ENCODE measurements around the gene ESRRA.

ESRRA gene

DNA sequence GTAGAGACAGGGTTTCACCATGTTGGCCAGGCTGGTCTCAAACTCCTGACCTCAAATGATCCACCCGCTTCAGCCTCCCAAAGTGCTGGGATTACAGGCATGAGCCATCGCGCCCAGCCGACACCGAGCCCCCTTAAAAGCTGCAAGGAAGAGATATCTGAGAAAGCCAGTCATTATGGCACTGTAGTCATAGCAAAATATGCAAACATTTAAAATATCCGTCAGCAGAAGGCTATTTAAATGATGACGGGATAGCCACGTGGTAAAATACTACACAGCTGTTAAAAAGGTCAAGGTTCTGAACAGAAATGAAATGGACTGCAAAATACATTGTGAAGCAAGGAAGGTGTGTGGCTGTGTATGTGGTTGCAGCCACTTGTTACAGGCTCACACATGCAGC, 28.2 kb downstream of the ESRRA start:
- DNase-seq, result no peak

DNA sequence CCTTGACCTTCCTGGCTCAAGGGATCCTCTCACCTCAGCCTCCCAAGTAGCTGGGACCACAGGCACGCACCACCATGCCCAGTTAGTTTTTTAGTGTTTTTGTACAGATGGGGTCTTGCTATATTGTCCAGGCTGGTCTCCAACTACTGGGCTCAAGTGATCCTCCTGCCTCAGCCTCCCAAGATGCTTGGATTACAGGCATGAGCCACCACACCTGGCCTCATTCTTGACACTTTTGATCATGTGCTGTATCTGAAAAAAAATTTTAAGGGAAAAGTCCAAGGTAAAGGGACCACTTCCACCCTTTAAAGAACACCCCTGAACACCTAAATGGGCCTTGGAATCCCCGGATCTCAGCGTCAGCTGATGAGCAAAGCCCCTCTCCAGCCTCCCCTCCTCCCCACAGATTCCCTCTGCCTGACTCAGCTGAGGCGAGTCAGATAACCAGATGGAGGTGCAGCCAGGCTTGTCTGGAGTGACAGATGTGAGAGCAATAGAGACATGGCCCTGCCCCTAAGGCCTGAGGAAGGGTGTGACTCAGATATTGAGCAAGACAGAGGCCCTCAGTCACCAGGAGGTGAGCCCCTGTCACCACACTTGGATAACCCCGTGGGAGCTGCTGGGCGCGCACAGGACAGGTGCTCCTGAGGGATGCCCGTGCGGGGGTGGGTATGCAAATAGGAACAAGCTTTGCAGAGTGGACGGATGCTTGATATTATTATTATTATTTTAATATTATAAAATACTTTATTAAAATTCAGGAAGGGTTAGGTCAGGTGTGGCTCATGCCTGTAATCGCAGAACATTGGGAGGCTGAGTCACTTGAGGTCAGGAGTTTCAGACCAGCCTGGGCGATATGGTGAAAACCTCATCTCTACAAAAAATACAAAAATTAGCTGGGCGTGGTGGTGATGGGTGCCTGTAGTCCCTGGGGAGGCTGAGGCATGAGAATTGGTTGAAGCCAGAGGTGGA, 29.7 kb downstream of the ESRRA start:
- peak; percentile 85 for DNase-seq

DNA sequence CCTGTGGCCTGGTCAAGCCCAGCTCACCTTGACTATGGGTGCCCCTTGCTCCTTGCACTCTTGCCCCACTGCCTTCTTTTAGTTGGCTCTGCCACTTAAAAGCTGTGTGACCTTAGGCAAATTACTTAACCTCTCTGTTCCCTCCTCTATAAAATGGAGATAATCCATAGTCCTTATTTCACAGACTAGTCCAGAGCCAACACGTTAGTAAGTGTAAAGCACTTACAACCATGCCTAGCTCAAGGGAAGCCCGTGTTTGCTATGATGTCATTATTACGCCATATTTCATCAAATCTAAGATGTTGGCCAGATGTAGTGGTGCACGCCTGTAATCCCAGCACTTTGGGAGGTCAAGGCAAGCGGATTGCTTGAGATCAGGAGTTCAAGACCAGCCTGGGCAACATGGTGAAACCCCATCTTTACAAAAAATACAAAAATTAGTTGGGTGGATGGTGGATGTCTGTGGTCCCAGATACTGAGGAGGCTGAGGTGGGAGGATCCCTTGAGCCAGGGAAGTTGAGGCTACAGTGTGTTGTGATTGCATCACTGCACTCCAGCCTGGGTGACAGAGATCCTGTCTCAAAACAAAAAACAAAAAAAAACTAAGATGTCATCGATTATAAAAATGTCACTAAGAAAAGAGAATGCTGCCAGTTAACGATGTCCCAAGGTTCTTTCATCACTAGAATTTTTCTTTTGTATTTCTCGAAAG, 32.4 kb downstream of the ESRRA start:
- no peak for DNase-seq

DNA sequence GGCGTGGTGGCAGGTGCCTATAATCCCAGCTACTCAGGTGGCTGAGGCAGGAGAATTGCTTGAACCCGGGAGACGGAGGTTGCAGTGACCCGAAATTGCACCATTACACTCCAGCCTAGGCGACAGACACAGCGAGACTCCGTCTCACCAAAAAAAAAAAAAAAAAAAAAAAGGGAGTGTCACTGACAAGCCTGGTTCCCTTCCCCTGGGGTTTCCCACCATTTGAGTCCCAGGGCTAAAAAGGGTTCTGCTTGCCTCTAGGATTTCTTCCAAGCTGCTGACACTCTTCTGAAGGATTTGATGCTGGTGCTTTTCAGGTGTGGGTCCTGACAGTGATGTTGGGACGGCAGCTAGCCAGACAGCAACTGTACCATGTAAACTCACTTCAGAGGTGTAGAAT, 33.4 kb downstream of the ESRRA start:
- DNase-seq, result no peak

DNA sequence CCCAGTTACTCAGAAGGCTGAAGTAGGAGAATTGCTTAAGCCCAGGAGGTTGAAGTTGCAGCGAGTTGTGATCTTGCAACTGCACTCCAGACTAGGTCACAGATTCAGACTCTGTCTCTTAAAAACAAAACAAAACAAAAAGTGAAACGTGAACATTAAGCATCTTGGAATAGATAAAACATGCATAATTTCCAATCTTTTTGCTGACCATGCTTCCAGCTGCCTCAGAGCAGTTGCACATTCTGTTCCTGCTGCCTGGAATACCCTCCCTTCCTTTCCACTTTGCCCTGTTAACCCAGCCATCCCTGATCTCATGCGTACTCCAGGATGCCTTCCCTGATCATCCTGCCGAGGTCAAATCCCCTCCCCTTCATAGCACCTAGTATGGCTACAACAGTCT, 34.0 kb downstream of the ESRRA start:
- DNase-seq, result no peak

DNA sequence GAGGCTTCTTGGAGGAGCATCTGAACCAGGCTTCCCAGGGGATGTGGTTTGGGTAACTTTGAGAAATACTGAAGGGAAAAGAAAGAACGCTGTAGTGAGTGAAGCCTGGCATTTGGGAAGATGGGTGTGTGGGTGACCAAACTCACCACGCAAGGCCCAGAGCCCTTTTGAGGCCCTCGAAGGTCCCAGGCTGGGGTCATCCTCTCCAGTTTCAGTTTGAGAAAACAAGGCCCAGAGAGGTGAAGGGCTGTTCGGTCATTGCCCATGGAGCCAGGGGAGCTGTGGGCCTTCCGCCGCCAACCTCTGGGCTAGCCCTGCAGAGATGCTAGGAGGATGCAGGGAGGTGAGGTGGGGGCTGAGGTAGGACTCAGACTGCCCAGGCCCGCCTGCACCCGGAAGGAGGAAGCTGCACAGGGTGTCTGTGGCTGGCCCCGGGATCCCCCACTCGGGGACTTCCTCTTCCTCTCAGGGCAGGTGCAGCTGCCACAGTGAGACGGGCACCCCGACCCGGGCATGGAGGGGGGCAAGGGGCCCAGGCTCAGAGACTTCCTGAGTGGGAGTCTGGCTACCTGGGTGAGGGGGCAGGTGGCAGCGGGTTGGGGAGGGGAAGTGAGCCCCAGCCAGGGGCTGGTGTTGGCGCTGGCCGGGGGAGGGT, 34.6 kb downstream of the ESRRA start, which contains the start of gene CCDC88B:
Gene CCDC88B, plus strand, starts transcription at position 451 of the 655 bp plus-strand sequence. Its CDS starts 63 bp downstream, at position 514.
- DNase-seq, result no peak

DNA sequence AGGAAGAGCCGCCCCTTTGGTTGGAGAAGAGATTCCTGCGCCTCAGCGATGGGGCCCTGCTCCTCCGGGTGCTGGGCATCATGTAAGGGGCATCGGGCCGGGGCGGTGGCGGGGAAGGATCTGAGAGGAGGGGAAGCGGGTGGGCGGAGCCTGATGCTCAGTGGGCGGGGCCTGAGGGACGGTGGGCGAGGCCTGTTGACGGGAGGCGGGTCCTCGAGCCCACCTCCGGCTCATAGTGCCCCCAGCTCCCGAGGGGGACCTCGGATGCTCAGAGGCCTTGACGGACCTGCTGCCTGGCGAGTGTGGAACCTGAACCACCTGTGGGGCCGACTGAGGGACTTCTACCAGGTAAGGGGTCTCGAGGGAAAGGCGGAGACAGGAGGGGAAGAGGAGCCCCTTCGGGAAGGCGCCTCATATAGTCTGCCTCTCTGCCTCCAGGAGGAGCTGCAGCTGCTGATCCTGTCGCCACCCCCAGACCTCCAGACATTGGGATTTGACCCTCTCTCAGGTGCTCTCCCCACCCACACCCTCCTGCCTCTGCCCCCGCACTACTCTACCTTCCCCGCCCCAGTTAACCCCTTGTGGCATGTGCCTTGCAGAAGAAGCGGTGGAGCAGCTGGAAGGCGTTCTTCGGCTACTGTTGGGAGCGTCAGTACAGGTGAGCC, 35.5 kb downstream of the ESRRA start:
- no peak for DNase-seq

DNA sequence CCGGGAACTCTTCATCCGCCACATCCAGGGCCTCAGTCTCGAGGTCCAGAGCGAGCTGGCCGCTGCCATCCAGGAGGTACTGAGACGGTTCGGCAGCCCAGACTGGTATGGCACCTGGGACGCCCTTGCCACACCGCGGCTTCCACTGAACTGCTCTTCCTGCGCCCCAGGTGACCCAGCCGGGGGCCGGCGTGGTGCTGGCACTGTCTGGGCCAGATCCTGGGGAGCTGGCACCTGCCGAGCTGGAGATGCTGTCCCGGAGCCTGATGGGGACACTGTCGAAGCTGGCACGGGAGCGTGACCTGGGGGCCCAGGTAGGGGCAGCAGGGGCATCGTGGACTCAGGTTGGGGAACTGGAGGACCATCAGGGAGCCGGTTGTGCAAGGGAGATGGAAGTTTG, 36.1 kb downstream of the ESRRA start:
- DNase-seq, result no peak

DNA sequence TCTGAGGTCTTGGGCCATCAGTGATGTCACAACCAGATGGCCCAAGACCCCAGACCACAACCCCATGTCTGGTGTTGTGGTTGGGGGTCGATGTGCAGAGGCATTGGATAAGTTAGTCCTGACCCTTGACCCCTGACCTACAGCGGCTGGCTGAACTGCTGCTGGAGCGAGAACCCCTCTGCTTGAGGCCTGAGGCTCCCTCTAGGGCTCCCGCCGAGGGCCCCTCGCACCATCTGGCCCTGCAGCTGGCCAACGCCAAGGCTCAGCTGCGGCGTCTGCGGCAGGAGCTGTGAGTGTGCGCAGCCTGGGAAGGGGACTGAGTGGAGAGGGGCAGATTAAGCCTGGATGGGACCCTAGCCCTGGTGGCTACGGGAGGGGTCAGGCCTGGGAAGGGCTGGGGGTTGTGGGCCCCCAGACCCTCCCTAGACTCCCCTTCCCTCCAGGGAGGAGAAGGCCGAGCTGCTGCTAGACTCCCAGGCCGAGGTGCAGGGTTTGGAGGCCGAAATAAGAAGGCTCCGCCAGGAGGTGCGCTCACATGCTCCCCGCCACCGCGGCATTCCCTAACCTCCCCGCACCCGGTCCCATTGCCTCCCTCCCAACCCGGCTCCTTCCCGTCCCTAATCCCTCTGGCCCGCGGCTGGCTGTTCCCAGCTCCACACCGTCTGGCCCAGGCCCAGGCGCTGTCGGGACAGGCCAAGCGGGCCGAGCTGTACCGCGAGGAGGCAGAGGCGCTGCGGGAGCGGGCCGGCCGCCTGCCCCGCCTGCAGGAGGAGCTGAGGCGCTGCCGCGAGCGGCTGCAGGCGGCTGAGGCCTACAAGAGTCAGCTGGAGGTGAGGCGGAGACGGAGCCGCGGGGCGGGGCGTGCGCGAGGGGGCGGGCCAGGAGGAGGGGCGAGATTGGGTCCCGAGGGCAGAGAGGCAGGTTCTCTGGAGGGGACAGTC, 36.8 kb downstream of the ESRRA start:
- no peak for DNase-seq

DNA sequence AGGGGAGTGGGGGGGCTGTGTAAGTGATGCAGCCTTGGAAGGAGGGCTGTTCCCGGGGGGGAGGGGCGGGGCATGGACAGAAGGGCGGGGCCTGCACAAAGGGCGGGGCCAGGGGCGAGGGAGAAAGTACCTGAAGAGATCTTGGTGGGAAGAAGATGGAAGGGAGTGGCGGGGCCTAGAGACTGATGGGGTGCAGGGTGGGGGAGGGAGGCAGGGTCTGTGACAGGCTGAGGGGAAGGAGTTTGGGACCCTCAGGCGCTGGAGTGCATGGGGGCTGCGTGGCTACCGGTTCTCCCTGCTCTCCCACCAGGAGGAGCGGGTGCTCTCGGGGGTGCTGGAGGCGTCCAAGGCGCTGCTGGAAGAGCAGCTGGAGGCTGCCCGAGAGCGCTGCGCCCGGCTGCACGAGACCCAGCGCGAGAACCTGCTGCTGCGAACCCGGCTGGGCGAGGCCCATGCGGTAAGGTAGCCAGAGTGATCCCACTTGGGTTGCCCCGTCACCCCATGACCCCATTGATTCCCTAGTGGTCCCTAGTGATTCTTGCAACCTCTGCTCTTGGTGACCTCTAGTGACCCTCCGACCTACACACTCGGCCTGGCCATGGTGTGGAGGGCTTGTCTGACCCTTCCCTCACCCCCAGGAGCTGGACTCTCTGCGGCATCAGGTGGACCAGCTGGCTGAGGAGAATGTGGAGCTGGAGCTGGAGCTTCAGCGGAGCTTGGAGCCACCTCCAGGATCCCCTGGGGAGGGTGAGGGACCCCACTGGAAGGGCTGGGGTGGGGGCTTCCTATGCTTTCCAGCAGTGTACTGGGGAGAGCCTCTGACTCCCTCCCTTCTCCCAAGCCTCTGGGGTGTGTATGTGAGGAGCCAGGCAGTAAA, 37.8 kb downstream of the ESRRA start:
- no peak for DNase-seq

DNA sequence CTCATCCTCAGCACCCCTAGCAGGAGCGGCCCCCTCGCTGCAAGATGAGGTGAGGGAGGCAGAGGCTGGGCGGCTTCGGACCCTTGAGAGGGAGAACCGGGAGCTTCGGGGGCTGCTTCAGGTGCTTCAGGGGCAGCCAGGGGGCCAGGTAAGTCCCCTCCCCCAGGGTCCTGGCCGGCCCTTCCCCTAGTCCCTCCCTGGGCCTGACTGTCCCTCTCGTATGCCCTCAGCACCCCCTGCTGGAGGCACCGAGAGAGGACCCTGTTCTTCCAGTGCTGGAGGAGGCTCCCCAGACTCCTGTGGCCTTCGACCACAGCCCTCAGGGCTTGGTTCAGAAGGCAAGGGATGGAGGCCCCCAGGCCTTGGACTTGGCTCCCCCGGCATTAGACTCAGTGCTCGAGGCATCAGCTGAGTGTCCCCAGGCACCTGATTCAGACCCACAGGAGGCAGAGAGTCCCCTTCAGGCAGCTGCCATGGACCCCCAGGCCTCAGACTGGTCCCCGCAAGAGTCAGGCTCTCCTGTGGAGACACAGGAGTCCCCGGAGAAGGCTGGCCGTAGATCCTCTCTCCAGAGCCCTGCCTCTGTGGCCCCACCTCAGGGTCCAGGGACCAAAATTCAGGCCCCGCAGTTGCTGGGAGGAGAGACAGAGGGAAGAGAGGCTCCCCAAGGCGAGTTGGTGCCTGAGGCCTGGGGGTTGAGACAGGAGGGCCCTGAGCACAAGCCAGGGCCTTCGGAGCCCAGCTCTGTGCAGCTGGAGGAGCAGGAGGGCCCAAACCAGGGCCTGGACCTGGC, 38.6 kb downstream of the ESRRA start:
- no peak for DNase-seq

DNA sequence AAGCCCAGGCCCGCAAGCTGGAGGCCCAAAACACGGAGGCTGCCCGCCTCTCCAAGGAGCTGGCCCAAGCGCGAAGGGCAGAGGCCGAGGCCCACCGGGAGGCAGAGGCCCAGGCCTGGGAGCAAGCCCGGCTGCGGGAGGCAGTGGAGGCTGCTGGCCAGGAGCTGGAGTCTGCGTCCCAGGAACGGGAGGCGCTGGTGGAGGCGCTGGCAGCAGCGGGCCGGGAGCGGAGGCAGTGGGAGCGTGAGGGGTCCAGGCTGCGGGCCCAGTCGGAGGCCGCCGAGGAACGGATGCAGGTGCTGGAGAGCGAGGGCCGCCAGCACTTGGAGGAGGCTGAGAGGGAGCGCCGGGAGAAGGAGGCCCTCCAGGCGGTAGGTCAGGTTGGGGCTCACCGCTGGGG, 39.5 kb downstream of the ESRRA start:
- no peak for DNase-seq

DNA sequence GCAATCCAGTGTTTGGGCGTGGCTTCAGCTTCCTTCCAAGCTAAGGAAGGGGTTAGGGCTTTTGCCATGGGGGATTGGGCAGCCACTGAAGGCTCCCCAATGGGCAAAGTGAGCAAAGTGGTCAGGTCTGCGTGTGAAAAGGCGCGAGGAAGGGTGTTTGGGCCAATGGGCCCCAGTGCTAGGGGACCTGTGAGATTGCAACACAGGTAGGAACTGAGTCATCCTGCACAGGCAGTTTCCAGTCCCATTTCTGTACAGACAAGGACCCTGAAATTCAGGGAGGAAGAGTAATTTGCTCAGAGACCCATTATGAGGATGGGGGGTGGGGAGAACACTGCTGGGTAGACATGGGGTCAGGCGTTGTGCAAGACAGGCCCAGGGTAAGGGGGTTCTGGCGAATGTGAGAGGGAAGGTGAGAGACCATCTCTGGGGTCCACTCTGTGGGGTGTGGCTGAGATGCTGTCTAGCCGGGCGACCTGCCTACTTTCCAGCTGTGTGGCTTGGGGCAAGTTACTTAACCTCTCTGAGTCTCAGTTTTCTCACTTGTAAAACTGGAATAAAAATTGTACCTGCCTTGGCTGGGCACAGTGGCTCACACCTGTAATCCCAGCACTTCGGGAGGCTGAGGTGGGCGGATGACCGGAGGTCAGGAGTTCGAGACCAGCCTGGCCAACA, 42.0 kb downstream of the ESRRA start:
- DNase-seq, result no peak

DNA sequence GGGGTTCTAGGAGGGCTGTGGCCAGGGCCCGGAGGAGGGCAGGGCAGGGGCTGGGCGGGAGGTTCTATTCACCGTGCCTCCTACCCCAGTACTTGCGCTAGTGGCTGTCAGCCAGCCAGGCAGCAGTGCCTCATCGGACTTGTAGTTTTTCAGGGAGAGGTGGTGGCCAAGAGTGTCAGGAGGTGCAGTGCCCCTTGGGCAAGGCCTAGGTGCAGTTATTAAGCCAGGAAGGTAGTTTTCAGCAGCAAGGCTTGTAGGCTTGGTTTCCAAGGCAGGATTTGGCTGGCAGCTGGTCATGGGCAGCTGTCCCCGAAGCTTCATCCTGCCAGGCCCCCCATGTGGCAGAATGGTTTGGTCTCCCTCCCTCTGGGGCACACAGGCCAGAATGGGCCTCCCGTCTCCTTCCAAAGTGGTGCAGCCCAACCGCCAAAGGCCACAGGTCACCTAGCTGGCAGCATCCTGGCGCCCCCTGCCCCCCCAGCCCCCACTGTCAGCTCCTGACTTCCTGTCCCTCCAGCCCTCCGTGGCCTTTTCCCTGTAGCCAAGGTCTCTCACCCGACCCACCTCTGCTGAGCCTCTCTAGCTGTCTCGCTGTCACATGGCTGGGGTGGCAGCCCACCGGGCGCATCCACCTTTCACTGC, 43.2 kb downstream of the ESRRA start:
- no peak for DNase-seq

DNA sequence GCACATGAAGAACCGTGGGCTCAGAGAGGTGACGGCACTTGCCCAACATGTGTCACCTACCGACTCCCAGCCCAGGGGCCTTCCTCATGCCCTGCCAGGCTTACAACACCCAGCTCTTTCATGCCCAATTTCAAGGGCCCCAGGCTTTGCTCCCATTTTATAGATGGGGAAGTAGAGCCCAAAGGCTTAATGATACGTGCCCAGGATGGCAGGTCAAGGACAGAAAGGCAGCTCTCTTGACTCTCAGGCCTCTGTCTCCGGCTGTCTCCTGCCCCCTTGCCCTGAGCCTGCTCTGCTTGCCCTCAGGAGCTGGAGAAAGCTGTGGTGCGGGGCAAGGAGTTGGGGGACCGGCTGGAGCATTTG, 43.7 kb downstream of the ESRRA start:
- DNase-seq, result no peak

DNA sequence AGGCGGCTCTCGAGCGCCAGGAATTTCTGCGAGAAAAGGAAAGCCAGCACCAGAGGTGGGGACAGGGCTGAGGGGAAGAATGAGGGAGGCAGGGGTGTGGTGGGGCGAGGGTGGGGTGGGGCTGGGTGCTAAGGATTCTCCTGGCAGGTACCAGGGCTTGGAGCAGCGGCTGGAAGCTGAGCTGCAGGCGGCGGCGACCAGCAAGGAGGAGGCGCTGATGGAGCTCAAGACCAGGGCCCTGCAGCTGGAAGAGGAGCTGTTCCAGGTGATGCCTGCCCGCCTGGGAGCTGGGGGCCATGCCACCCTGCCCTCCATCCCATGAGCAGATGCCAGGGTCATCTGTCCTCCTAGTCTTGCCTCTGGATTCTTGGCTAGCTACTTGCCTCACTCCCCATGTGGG, 44.1 kb downstream of the ESRRA start:
- DNase-seq, result no peak

DNA sequence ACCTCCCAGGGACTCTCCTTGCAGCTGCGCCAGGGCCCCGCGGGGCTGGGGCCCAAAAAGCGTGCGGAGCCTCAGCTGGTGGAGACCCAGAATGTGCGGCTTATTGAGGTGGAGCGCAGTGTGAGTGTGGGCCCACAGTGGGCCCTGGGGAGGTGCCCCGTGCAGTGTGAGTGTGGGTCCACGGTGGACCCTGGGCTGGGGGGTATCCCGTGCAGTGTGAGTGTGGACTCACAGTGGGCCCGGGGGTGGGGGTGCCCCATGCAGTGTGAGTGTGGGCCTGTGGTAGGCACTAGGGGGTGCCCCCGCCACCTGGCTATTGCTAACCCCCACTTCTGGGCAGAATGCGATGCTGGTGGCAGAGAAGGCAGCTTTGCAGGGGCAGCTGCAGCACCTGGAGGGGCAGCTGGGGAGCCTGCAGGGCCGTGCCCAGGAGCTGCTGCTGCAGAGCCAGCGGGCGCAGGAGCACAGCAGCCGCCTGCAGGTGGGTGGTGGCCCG, 45.9 kb downstream of the ESRRA start:
- DNase-seq, result no peak

All from NCI-H510A (cell line).